IPS-15b (cell line): ENCODE measurements around the gene TBC1D22A.
"Not testable (repeated sequence)": the region's sequence is repeated elsewhere in the genome, so short reads cannot be mapped to it uniquely, and the experiment has no call there.

Experiments used
- H3K27me3 ChIP-seq: one replicate; pipeline ENCODE4 v1.6.1; 2013; ENCODE audit warnings: low read length; ENCODE audit not compliant: control insufficient read depth, insufficient read depth
- H3K36me3 ChIP-seq: one replicate; pipeline ENCODE4 v1.6.1; 2013; ENCODE audit warnings: low read length; ENCODE audit not compliant: control insufficient read depth, insufficient read depth
- H3K4me1 ChIP-seq: one replicate; pipeline ENCODE4 v1.6.1; 2013; ENCODE audit warnings: mild to moderate bottlenecking, low read length; ENCODE audit not compliant: control insufficient read depth, insufficient read depth
- H3K4me3 ChIP-seq: one replicate; pipeline ENCODE4 v1.5.1; 2013; ENCODE audit warnings: low read depth, low read length
- H3K9ac ChIP-seq: one replicate; pipeline ENCODE4 v1.6.1; 2013; ENCODE audit warnings: low read depth, mild to moderate bottlenecking, low read length
- H3K9me3 ChIP-seq: one replicate; pipeline ENCODE4 v1.6.1; 2013; ENCODE audit warnings: mild to moderate bottlenecking, low read length; ENCODE audit not compliant: control insufficient read depth, insufficient read depth

Gene TBC1D22A

DNA sequence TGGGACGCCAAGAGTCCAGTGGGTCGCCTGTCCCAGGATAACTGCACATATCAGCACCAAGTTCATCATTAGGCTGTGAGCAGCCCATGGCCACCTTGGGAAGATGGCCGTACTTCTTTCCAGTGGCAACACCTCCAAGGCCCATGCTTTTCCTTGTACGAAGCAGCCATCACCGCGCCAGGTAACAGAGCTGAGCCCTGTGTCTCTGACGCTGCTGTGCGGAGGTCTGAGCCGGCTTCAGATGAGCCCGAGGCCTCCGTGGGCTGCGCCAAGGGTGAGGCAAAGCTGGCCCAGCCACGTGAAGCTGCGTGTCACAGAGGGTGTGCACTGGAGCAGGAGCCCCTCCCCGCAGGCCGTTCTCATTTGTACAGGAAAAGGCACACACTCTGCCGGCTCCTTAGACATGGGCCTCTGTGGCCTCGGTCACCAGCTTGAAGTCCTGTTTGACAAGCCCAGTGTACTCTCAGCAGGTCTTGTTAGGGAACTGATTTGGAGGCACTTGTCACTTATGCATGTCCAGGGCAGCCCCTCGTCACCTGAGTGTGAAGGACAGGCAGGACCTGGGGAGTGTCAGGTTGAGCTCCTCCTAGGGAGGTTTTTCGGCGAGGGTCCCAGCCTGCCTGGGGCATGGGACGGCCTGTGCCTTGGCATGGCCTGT lies 401.5 kb downstream of the TBC1D22A start:
- Histone ChIP-seq H3K9me3 (no peaks in the 10 kb centered on the region), H3K4me3 (no peak overlapping the region), H3K36me3 (peaks cover 7% of the 10 kb centered on the region), H3K27me3 (no peaks in the 10 kb centered on the region), H3K9ac (no peak overlapping the region), H3K4me1 (no peaks in the 10 kb centered on the region)

DNA sequence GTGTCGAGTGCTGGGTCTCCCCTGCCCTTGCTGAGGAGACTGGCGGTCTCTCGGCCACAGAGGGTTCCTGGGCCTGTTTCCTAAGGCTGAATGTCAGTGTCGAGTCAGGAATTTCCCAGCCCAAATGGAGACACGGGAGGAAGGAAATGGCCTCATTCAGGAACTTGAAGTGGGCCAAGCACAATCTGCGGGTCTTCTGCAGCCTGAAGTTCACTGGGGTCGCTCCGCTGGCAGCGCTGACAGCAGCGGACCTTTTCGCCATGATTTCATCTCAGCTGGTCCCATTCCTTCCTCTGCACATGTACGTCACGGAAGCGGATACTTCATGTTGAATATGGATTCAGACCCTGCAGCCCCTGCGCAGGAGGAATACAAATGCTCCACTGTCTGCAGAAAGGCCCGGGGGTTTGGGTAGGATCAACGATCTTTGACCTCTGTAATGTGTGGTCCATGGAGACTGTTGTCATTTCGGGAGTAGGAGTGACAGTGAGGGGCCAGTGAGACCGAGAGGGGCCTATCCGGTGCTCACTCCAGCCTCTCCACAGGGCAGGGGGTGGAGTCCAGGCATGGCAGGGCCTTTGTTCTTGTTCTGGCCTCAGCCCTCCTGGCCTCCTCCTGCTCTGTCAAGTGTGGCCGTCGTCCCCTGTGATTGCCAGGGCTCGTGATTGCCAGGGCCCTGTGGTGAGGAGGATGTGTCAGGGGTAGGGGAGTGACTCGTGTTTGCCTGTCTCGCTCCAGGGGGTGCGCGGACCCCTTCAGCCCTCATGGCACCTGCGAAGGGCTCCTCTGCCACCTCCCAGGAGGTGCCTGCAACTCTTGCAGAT lies 402.3 kb downstream of the TBC1D22A start:
- H3K36me3 ChIP-seq: peaks cover 4% of the 10 kb centered on the region
- no peak overlapping the region for H3K9ac ChIP-seq
- no peaks in the 10 kb centered on the region for H3K27me3 ChIP-seq
- no peak overlapping the region for H3K4me3 ChIP-seq
- H3K9me3 ChIP-seq: no peaks in the 10 kb centered on the region
- H3K4me1 ChIP-seq: no peaks in the 10 kb centered on the region

DNA sequence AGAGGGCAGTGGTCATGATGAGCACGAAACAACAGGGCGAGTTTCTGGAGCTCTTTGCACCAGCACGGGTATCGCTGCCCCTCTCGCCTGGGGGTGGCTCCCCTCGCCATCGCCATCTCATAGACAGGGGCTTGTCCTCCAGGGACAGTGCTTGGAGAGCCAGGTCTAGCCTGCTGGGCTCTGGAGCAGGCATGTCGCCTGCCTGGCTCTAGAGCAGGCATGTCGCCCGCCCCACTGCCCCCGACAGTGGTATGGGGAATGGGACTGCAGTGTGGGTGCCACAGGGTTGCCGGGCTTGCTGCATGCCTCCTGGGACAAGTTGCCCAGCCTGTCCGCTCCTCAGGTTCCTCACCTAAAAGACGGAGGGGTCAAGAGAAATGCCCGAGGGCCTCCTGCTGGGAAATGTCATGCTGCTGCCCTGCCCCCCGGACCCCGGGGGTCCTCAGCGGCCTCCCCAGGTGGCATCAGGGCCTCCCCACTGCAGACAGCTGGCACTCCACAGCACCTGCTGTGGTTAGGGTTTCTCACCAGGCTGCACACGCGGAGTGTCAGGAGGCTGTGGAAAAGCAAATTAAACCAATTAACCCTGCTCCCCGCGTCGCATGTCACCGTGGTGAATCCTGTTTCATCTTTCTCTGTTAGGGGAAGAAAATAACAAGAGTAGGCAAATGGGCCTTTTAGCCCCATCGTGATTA lies 403.0 kb downstream of the TBC1D22A start:
- Histone ChIP-seq H3K4me3 (no peak overlapping the region), H3K9ac (no peak overlapping the region), H3K9me3 (no peaks in the 10 kb centered on the region), H3K27me3 (no peaks in the 10 kb centered on the region), H3K36me3 (peaks cover 4% of the 10 kb centered on the region), H3K4me1 (no peaks in the 10 kb centered on the region)

DNA sequence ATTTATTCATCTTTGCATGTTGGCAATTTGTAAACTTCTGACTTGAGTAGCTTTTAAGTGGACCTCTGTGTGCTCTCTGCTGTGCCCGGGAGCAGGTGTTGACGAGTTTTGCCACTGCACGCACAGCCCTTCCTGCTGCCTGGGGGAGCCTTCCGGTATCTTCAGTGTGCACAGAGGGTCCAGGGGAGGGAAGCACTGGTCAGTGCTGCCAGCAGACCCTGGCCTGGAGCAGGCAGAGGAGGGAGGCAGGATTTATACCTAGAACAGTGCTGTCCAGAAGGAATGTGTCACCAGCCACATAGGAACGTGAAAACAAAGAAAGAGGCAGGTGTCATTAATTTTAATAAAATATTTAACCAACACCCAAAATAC lies 403.6 kb downstream of the TBC1D22A start:
- Histone ChIP-seq H3K4me1 (no peaks in the 10 kb centered on the region), H3K4me3 (no peak overlapping the region), H3K27me3 (no peaks in the 10 kb centered on the region), H3K9me3 (no peaks in the 10 kb centered on the region), H3K36me3 (peaks cover 4% of the 10 kb centered on the region), H3K9ac (no peak overlapping the region)

DNA sequence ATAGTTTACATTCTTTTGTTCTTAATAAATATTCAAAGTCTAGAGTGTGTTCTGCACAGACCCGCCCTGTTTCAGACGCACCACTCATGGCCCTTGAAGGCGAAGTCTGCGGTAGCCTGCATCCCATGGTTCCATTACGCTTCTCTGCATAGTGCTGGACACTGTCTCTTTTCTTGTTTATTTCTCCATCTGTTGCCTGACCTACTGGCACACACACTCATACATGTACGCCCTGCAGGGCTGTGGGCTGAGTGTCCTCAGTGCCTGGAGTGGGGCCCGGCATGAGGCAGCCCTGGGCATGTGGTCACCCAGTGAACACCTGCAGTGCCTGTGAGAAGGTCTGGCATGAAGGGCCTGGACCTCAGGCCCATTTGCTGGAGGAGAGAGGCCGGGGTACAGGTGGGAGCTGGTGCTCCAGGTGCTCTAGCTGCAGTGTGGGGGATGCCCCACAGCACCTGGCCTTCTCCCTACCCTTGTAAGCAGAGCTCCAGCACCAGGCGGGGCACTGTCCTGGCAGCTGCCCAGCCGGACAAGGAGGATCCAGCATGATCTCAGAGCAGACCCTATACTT lies 404.1 kb downstream of the TBC1D22A start:
- H3K36me3 ChIP-seq: peaks cover 4% of the 10 kb centered on the region
- no peaks in the 10 kb centered on the region for H3K27me3 ChIP-seq
- H3K4me1 ChIP-seq: no peaks in the 10 kb centered on the region
- H3K4me3 ChIP-seq: no peak overlapping the region
- no peaks in the 10 kb centered on the region for H3K9me3 ChIP-seq
- H3K9ac ChIP-seq: no peak overlapping the region

DNA sequence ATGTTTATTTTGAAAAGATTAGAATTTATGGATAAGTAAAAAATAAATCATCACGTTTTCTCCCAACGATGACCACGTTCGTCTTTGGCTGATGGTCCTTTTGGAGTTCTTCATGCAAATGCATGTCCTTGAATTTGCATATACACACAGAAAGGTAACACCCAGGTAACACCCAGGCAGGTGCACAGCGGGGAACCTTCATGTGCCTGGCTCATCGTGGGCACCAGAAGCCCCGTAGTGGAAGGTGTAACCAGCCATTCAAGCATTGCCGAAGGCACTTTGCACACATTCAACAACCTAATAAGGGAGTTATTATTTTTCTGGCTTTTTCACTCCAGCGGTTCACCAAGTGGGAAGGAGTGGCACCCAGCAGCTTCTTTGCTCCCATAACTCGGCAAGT lies 404.6 kb downstream of the TBC1D22A start:
- H3K4me1 ChIP-seq: no peaks in the 10 kb centered on the region
- H3K9ac ChIP-seq: no peak overlapping the region
- H3K9me3 ChIP-seq: no peaks in the 10 kb centered on the region
- peaks cover 4% of the 10 kb centered on the region for H3K36me3 ChIP-seq
- no peak overlapping the region for H3K4me3 ChIP-seq
- H3K27me3 ChIP-seq: no peaks in the 10 kb centered on the region

DNA sequence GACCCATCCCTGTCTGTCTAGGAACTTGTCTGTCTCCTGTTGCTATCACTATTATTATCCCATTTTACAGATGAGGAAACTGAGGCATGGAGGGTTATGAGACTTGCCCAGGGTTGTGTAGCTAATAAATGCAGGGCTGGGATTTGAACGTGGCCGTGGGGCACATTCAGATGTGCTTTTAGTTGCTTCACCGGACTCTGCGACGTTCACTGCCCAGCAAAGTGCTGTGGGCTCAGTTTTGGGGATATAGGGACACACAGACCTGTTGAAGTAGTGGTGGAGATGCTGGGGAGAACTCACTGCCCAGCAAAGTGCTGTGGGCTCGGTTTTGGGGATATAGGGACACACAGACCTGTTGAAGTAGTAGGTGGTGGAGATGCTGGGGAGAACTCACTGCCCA lies 405.5 kb downstream of the TBC1D22A start:
- H3K9ac ChIP-seq, H3K4me3 ChIP-seq, H3K4me1 ChIP-seq, H3K36me3 ChIP-seq, H3K9me3 ChIP-seq, H3K27me3 ChIP-seq: not testable (repeated sequence)

DNA sequence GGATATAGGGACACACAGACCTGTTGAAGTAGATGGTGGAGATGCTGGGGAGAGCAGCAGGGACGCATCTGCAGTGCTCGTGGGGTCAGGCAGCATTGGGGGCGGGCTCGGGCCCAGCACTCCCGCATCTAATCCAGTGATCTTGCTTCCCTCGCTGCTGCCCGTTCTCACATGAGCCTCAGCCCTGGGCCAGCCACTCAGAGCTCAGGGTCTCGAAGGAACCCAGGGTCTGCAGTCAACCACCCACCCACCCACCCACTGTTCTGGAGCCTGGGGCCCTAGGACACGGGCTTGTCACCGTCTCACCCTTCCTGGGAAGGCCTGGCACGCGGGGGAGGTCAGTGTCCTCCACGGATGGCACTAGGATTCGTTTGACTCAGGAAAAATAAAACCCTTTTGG lies 406.0 kb downstream of the TBC1D22A start:
- Histone ChIP-seq H3K4me1 (no peaks in the 10 kb centered on the region), H3K36me3 (peaks cover 4% of the 10 kb centered on the region), H3K9ac (no peak overlapping the region), H3K4me3 (no peak overlapping the region), H3K9me3 (no peaks in the 10 kb centered on the region), H3K27me3 (no peaks in the 10 kb centered on the region)

DNA sequence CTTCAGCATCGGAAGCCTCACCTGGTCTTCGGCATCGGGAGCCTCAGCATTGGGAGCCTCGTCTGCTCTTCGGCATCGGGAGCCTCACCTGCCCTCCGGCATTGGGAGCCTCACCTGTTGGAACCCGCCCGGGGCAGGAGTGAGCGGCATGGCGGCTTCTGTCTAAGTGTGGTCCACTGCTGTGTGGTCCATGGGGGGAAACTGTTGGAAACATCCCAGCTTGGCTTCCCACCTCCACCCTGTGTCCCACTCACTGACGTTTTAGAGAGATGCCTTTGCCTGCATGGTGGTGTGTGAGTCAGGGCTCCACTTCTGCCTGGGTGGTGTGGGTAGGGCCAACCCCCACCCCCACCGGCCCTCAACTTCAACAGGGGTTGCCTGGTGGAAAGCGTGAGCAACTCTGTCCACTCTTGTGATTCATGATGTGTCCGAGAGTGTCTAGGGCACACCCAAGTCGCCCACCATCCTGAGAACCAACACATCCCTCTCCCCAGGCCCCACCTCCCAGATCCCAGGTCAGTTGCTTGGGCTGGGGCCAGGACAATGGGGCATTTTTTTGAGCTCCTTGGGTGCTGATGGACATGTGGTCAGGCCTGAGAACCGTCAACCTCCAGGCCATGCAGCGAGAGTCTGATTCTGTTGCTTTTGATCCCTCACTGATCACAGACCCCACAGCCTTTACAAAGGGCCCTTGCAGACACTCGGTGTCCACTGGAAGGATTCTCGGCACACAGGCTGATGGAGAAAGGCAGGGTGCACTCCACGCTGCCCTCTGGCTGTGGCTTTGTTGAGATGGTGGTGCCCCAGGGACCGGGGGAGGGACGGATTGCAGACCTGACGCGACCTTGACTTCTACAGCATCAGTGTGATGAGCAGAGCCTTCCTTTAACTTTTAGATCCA lies 406.7 kb downstream of the TBC1D22A start:
- Histone ChIP-seq H3K27me3 (no peaks in the 10 kb centered on the region), H3K4me1 (no peaks in the 10 kb centered on the region), H3K36me3 (no peaks in the 10 kb centered on the region), H3K9me3 (no peaks in the 10 kb centered on the region), H3K4me3 (no peak overlapping the region), H3K9ac (no peak overlapping the region)

DNA sequence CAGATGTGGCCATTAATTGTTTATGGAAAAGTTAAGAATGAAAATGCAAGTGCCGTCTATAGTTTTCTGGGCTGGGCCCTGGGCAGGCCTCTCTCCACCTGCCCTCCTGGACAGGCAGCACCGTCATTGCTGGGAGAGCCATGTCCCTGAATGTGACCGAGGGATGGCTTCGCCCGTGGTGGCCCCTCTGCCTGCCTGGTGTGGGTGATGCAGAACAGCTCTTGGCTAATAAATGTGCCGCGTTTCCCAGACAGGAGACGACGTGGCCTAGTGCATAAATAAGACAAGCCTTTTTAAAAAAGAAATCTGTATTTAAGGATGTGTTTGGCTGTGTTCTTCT lies 407.3 kb downstream of the TBC1D22A start:
- no peaks in the 10 kb centered on the region for H3K9me3 ChIP-seq
- H3K36me3 ChIP-seq: peaks cover 4% of the 10 kb centered on the region
- H3K27me3 ChIP-seq: no peaks in the 10 kb centered on the region
- no peak overlapping the region for H3K9ac ChIP-seq
- no peak overlapping the region for H3K4me3 ChIP-seq
- H3K4me1 ChIP-seq: no peaks in the 10 kb centered on the region
